Left lung (tissue), 10 donors: ENCODE measurements around the gene NDUFAF3. TPM values are rescaled to one million over a fixed set of nuclear protein-coding genes. Genes with fewer than 3 reads are reported as not detected.

Source experiments
- ATAC-seq: fragments of 200-7000 bp; cut with Tn5 transposase; one replicate; pipeline ENCODE4 v1.9.1; 2020; ENCODE audit warnings: moderate library complexity
- DNase-seq, 4 donors: peaks; one replicate each; pipeline ENCODE4 v3.0.0-alpha.2; 2013 to 2020
- H3K27ac ChIP-seq, 2 donors: fragments of 200-600 bp; sonication (generic) in 1 of 2; one replicate each; pipeline versions ENCODE4 v1.5.0 to v1.8.0; 2020 to 2021
- H3K27me3 ChIP-seq, 2 donors: fragments of 200-600 bp; sonication (generic) in 1 of 2; one replicate each; pipeline versions ENCODE4 v1.5.0 to v1.8.0; 2020 to 2021
- H3K36me3 ChIP-seq, 2 donors: fragments of 200-600 bp; sonication (generic) in 1 of 2; one replicate each; pipeline versions ENCODE4 v1.5.0 to v1.8.0; 2020 to 2021
- H3K4me1 ChIP-seq, 2 donors: fragments of 200-600 bp; one replicate each; pipeline ENCODE4 v1.8.0; 2021
- H3K4me3 ChIP-seq, 2 donors: fragments of 200-600 bp; sonication (generic) in 1 of 2; one replicate each; pipeline versions ENCODE4 v1.5.0 to v1.8.0; 2020 to 2021; ENCODE audit warnings: mild to moderate bottlenecking in 1 of 2
- H3K9me3 ChIP-seq, 2 donors: fragments of 200-600 bp; sonication (generic) in 1 of 2; one replicate each; pipeline versions ENCODE4 v1.5.0 to v1.8.0; 2020 to 2021
- intact Hi-C, 2 donors: fragments of 100-400 bp; cut with DNase I; formaldehyde crosslinking; loops; one replicate each; pipeline versions ENCODE4 v1.11.2 to v1.14.2; 2022
- polyA plus RNA-seq, 6 donors: library from polyadenylated mRNA; unstranded; fragments of 120-200 nt; gene quantifications; one replicate each; pipeline ENCODE4 v1.2.1, GENCODE V29; 2013; ENCODE audit not compliant: insufficient read length in 6 of 6
- total RNA-seq, 2 donors: library from RNA; stranded (reverse); fragmentation: NEBNext Ultra II Directional; extraction: Animal tissue kit (Norgen Biotek cat#: 25700); gene quantifications; one replicate each; pipeline ENCODE4 v1.2.1, GENCODE V29; 2021
- TF ChIP-seq, protein P1 (sequence below), 2 donors: fragments of 200-600 bp; sonication (generic) in 1 of 2; IDR thresholded peaks; one replicate each; pipeline versions ENCODE4 v1.5.0 to v1.8.0; 2021; ENCODE audit warnings: antibody characterized with exemption in 2 of 2
- donor health status: DM: no; HTN: yes; CAD: no.
- donor health status: DM: no; HTN: no; CAD: no.

NDUFAF3 gene
- total and polyA plus RNA-seq, 8 donors, result 50.0 to 92.2 (median 60.8) TPM

DNA sequence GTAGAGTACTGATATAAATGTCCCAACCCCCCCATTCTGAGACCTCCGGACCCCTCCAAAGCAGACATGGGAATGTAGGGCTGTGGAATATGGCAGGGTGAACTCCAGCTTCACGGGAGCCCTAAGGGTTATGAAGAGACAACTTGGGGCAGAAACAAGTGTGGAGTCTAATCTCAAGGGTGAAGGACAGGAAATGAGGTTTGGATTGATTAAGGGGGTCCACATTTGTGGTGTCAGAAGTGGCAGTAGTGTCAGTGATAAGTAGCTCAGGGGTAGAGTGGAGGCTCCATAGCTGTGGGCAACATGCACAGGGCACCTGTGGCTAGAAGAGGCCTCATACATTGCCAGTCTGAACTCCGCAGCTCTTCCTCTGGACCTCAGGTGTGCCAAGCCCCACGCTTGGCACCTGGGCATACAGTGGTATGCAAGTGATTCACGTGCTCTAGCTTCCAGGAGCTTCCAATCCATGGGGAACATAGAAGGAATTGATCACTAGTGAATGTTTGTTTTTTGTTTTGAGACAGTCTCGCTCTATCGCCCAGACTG lies 36.0 kb upstream of the NDUFAF3 start:
- intact Hi-C loops, result no loop called here
- TF ChIP-seq, protein P1, sequence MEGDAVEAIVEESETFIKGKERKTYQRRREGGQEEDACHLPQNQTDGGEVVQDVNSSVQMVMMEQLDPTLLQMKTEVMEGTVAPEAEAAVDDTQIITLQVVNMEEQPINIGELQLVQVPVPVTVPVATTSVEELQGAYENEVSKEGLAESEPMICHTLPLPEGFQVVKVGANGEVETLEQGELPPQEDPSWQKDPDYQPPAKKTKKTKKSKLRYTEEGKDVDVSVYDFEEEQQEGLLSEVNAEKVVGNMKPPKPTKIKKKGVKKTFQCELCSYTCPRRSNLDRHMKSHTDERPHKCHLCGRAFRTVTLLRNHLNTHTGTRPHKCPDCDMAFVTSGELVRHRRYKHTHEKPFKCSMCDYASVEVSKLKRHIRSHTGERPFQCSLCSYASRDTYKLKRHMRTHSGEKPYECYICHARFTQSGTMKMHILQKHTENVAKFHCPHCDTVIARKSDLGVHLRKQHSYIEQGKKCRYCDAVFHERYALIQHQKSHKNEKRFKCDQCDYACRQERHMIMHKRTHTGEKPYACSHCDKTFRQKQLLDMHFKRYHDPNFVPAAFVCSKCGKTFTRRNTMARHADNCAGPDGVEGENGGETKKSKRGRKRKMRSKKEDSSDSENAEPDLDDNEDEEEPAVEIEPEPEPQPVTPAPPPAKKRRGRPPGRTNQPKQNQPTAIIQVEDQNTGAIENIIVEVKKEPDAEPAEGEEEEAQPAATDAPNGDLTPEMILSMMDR (IDR thresholded peaks at IDR 0.05), result no peak
- DNase-seq (no peak), ATAC-seq (no peak)
- Histone ChIP-seq H3K27ac (no peak overlapping the region), H3K4me3 (no peak overlapping the region), H3K9me3 (no peaks in the 10 kb centered on the region), H3K27me3 (no peaks in the 10 kb centered on the region), H3K4me1 (peaks cover 6 to 23% of the 10 kb centered on the region in 2 donors), H3K36me3 (peaks cover 0 to 55% of the 10 kb centered on the region in 2 donors)

DNA sequence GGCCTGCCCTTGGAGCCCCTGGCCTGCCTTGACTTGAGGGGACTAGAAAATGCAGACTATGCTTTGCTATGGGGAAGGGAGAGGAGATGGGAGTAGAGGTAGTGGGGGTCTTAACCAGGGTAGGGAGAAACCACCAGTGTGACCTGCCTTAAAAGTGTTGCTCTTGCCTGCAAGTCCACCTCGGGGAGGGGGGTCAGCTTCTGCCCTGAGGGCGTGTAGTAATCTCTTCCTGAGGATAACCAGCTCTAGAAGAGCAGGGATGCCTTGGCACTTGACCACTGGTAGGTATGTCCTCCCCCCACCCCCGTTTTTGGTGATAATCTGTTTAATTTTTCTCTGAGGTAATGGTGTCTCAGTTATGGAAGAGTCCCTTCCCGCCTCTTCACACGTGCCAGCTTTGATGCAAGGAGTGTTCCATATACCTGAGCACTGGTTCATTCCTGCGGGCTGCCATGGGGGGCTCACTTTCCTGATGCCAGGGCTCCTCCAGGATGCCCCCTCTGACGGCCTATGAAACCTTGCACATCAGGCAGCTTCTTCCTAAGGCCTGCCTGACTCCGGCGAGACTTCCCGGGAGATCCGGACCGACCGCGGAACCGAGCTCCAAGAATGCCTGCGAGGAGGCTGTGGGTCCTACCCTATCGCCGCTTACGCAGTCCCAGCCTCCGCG lies 32.7 kb upstream of the NDUFAF3 start:
- TF ChIP-seq, protein P1 (IDR thresholded peaks at IDR 0.05), result no peak
- no peak for DNase-seq
- Histone ChIP-seq H3K4me3 (peak overlapping the region; percentile 97), H3K4me1 (peaks cover 17 to 43% of the 10 kb centered on the region in 2 donors), H3K36me3 (peaks cover 0 to 23% of the 10 kb centered on the region in 2 donors), H3K9me3 (no peaks in the 10 kb centered on the region), H3K27ac (peak overlapping the region; percentile 91 to 92), H3K27me3 (no peaks in the 10 kb centered on the region)
- intact Hi-C loops, result no loop called here
- ATAC-seq, result no peak

DNA sequence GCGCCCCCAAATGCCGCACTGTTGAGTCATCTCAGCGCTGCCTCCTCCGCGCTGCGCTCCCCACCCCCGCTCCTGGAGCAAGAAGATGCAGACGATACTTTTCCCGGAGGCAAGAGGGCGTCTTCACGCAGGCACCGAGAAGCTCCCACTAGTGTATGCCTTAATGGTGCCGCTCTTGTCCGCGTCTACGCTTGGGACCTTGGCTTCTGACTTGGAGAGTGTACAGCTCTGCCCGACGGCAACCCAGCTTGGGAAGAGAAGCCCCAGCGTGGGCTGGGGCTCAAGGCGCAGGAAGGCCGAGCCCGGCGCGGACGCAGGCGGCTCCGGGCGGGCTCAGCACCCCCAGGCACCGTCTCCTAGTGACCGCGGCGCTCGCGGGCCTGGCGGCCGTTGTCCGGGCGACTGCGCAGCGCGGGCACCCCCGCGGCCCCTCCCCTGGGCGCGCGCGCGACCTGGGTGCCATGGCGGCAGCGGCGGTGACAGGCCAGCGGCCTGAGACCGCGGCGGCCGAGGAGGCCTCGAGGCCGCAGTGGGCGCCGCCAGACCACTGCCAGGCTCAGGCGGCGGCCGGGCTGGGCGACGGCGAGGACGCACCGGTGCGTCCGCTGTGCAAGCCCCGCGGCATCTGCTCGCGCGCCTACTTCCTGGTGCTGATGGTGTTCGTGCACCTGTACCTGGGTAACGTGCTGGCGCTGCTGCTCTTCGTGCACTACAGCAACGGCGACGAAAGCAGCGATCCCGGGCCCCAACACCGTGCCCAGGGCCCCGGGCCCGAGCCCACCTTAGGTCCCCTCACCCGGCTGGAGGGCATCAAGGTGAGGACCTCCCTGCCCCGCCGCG lies 31.9 kb upstream of the NDUFAF3 start, which contains the start of gene P4HTM:
Gene P4HTM, plus strand, starts transcription at position 446 of the 840 bp plus-strand sequence. Its CDS starts 16 bp downstream, at position 462.
- TF ChIP-seq, protein P1 (IDR thresholded peaks at IDR 0.05), result peak in 1 of 2 donors; percentile 22
- ATAC-seq (peak; percentile 90), DNase-seq (peak; percentile 86 to 93 (median 90))
- Histone ChIP-seq H3K4me3 (peak within 1 kb of the TSS; percentile 97), H3K27ac (peak within 1 kb of the TSS; percentile 91 to 92), H3K4me1 (peaks cover 17 to 43% of the 10 kb centered on the region in 2 donors), H3K27me3 (no peaks in the 10 kb centered on the region), H3K36me3 (peaks cover 0 to 23% of the 10 kb centered on the region in 2 donors), H3K9me3 (no peaks in the 10 kb centered on the region)
- intact Hi-C loops, result no loop called here

DNA sequence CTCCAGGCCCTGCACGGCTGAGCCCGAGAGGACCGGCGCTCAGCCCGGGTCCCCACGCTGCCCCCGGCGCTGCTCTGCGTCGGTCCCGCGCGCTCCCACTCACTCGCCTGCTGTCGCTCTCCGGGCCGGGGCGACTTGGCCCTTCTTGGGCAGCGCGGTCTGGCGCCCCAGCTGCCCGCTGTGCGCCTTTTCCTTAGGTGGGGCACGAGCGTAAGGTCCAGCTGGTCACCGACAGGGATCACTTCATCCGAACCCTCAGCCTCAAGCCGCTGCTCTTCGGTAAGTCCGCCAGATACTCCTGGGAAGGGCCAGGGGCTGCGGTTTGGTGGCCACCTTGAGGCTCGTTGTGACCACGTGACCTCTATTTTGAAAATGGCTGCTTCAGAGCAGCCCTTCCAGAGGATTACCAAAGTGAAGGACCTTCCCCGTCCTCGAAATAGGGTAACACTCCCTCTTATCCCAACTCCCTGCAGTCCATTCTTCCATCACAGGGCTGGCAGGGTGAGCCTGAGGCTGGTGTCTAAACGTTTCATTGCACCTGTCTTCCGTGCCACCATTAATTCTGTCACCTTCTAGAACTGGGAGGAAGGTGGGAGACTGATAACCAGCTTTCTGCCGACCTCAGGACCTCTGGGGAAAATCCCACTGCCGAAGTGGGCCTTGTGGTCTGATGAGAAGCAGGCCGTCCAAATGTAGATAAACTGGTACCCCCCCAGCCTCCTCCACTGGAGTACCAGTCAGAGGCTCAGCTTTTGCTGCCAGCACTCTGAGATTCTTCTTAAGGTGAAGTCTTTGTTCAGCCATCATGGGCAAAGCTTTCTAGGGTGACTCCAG lies 31.1 kb upstream of the NDUFAF3 start:
- Histone ChIP-seq H3K9me3 (no peaks in the 10 kb centered on the region), H3K4me1 (peaks cover 17 to 43% of the 10 kb centered on the region in 2 donors), H3K36me3 (peaks cover 0 to 23% of the 10 kb centered on the region in 2 donors), H3K4me3 (peak overlapping the region; percentile 97), H3K27ac (peak overlapping the region; percentile 91 to 92), H3K27me3 (no peaks in the 10 kb centered on the region)
- DNase-seq, result peak in 2 of 4 donors; percentile 22 to 83
- ATAC-seq, result peak; percentile 31
- TF ChIP-seq, protein P1 (IDR thresholded peaks at IDR 0.05), result no peak
- intact Hi-C loops, result no loop called here
